ENCODE results near the gene LUZP1. TPM values are rescaled to one million over a fixed set of nuclear protein-coding genes. Genes with fewer than 3 reads are reported as not detected.
A peak's percentile ranks its signal among the peaks of the same experiment; 100 is the strongest.

LUZP1 gene
- total RNA-seq, 1 experiment from 2014 or later, result 43.4 TPM

- TF ChIP-seq E2F5 (CRISPR knock-in tag; IDR thresholded peaks at IDR 0.05) (no peak), MXD4 (CRISPR knock-in tag; IDR thresholded peaks at IDR 0.05; ENCODE audit: borderline replicate concordance) (no peak), NFE2L1 (CRISPR knock-in tag; IDR thresholded peaks at IDR 0.05) (no peak), FOXJ3 (CRISPR knock-in tag; IDR thresholded peaks at IDR 0.05; ENCODE audit: borderline replicate concordance) (no peak), AR (CRISPR knock-in tag; IDR thresholded peaks at IDR 0.05) (no peak)
- TF ChIP-seq, protein P1, sequence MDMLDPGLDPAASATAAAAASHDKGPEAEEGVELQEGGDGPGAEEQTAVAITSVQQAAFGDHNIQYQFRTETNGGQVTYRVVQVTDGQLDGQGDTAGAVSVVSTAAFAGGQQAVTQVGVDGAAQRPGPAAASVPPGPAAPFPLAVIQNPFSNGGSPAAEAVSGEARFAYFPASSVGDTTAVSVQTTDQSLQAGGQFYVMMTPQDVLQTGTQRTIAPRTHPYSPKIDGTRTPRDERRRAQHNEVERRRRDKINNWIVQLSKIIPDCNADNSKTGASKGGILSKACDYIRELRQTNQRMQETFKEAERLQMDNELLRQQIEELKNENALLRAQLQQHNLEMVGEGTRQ (CRISPR knock-in tag; IDR thresholded peaks at IDR 0.05), result no peak
- TF ChIP-seq, protein P2, sequence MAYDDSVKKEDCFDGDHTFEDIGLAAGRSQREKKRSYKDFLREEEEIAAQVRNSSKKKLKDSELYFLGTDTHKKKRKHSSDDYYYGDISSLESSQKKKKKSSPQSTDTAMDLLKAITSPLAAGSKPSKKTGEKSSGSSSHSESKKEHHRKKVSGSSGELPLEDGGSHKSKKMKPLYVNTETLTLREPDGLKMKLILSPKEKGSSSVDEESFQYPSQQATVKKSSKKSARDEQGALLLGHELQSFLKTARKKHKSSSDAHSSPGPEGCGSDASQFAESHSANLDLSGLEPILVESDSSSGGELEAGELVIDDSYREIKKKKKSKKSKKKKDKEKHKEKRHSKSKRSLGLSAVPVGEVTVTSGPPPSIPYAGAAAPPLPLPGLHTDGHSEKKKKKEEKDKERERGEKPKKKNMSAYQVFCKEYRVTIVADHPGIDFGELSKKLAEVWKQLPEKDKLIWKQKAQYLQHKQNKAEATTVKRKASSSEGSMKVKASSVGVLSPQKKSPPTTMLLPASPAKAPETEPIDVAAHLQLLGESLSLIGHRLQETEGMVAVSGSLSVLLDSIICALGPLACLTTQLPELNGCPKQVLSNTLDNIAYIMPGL (CRISPR knock-in tag; IDR thresholded peaks at IDR 0.05), result no peak
- DNase-seq (ENCODE audit: low spot score) (no peak), ATAC-seq (no peak)
- peaks cover 11% of the 10 kb centered on the region for H3K27me3 Mint-ChIP-seq (ENCODE audit: low read depth)
- H3K9me3 Mint-ChIP-seq, result no peaks in the 10 kb centered on the region
- POLR2A ChIA-PET, result no interaction called here
- no peak overlapping the region for H3K4me3 Mint-ChIP-seq
- no peaks in the 10 kb centered on the region for H3K36me3 Mint-ChIP-seq
- H3K27ac Mint-ChIP-seq, result no peak overlapping the region
- CTCF ChIA-PET, result interaction anchor here (2.0 kb wide), 1 partner anchor 72 kb away, joined by 4 read pairs; no protein-coding TSS in a partner anchor
- peaks cover 22% of the 10 kb centered on the region for H3K4me1 Mint-ChIP-seq
Measured at GRCh38 chr1:23171181-23171755, 2.6 kb upstream of the LUZP1 start.

- peaks cover 33% of the 10 kb centered on the region for H3K4me1 Mint-ChIP-seq
- POLR2A ChIA-PET, result no interaction called here
- TF ChIP-seq GTF2I (CRISPR knock-in tag; conservative IDR thresholded peaks at IDR 0.05) (no peak), MXD4 (CRISPR knock-in tag; IDR thresholded peaks at IDR 0.05; ENCODE audit: borderline replicate concordance) (no peak), ELF4 (CRISPR knock-in tag; IDR thresholded peaks at IDR 0.05; ENCODE audit: low read depth) (no peak), ZSCAN18 (CRISPR knock-in tag; IDR thresholded peaks at IDR 0.05) (no peak), FOXK1 (CRISPR knock-in tag; IDR thresholded peaks at IDR 0.05) (no peak), FOXJ3 (CRISPR knock-in tag; IDR thresholded peaks at IDR 0.05; ENCODE audit: borderline replicate concordance) (no peak), IRF2 (CRISPR knock-in tag; IDR thresholded peaks at IDR 0.05; ENCODE audit: borderline replicate concordance, low read depth) (no peak), RELA (CRISPR knock-in tag; IDR thresholded peaks at IDR 0.05; ENCODE audit: borderline replicate concordance) (no peak), ATF6 (CRISPR knock-in tag; IDR thresholded peaks at IDR 0.05) (no peak), ZNF138 (CRISPR knock-in tag; conservative IDR thresholded peaks at IDR 0.05) (no peak)
- TF ChIP-seq, protein P3, sequence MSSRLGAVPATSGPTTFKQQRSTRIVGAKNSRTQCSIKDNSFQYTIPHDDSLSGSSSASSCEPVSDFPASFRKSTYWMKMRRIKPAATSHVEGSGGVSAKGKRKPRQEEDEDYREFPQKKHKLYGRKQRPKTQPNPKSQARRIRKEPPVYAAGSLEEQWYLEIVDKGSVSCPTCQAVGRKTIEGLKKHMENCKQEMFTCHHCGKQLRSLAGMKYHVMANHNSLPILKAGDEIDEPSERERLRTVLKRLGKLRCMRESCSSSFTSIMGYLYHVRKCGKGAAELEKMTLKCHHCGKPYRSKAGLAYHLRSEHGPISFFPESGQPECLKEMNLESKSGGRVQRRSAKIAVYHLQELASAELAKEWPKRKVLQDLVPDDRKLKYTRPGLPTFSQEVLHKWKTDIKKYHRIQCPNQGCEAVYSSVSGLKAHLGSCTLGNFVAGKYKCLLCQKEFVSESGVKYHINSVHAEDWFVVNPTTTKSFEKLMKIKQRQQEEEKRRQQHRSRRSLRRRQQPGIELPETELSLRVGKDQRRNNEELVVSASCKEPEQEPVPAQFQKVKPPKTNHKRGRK (CRISPR knock-in tag; IDR thresholded peaks at IDR 0.05; ENCODE audit: borderline replicate concordance), result no peak
- TF ChIP-seq, protein P4, sequence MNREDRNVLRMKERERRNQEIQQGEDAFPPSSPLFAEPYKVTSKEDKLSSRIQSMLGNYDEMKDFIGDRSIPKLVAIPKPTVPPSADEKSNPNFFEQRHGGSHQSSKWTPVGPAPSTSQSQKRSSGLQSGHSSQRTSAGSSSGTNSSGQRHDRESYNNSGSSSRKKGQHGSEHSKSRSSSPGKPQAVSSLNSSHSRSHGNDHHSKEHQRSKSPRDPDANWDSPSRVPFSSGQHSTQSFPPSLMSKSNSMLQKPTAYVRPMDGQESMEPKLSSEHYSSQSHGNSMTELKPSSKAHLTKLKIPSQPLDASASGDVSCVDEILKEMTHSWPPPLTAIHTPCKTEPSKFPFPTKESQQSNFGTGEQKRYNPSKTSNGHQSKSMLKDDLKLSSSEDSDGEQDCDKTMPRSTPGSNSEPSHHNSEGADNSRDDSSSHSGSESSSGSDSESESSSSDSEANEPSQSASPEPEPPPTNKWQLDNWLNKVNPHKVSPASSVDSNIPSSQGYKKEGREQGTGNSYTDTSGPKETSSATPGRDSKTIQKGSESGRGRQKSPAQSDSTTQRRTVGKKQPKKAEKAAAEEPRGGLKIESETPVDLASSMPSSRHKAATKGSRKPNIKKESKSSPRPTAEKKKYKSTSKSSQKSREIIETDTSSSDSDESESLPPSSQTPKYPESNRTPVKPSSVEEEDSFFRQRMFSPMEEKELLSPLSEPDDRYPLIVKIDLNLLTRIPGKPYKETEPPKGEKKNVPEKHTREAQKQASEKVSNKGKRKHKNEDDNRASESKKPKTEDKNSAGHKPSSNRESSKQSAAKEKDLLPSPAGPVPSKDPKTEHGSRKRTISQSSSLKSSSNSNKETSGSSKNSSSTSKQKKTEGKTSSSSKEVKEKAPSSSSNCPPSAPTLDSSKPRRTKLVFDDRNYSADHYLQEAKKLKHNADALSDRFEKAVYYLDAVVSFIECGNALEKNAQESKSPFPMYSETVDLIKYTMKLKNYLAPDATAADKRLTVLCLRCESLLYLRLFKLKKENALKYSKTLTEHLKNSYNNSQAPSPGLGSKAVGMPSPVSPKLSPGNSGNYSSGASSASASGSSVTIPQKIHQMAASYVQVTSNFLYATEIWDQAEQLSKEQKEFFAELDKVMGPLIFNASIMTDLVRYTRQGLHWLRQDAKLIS (CRISPR knock-in tag; IDR thresholded peaks at IDR 0.05; ENCODE audit: borderline replicate concordance), result no peak
Measured at GRCh38 chr1:23169727-23170335, 1.2 kb upstream of the LUZP1 start.

More at GRCh38 chr1:23169727-23170335, 1.2 kb upstream of the LUZP1 start:
- CTCF ChIA-PET, result interaction anchor here (0.8 to 4.3 kb wide), 4 partner anchors 8 to 69 kb away, joined by 3 to 29 read pairs (median 4); no protein-coding TSS in a partner anchor
- Mint-ChIP-seq H3K36me3 (no peaks in the 10 kb centered on the region), H3K9me3 (no peaks in the 10 kb centered on the region), H3K4me3 (peak overlapping the region; percentile 98), H3K27ac (no peak overlapping the region), H3K27me3 (ENCODE audit: low read depth) (peaks cover 2% of the 10 kb centered on the region; the same call in 1 of the 2 replicates)
- ATAC-seq (no peak), DNase-seq (ENCODE audit: low spot score) (no peak)
